Fibroblast of lung (primary cell): ENCODE measurements around the gene JAG2. TPM values are rescaled to one million over a fixed set of nuclear protein-coding genes. Genes with fewer than 3 reads are reported as not detected.

Experiments used
- DNase-seq, 2 donors: peaks; one replicate each; pipeline versions ENCODE4 v3.0.0 to v3.0.0-alpha.2; 2010; ENCODE audit warnings: low read depth in 2 of 2
- H2AFZ ChIP-seq: 2 replicates; pipeline ENCODE4 v1.5.1; 2012; ENCODE audit warnings: low read length, control low read depth, inconsistent platforms
- H3K27ac ChIP-seq: 2 replicates; pipeline ENCODE4 v1.5.1; 2011; ENCODE audit warnings: low read length, control low read depth; ENCODE audit not compliant: insufficient read depth
- H3K27me3 ChIP-seq: 2 replicates; pipeline ENCODE4 v1.5.1; 2011; ENCODE audit warnings: mild to moderate bottlenecking, low read length; ENCODE audit not compliant: control insufficient read depth, insufficient read depth
- H3K36me3 ChIP-seq: 2 replicates; pipeline ENCODE4 v1.5.1; 2011; ENCODE audit warnings: low read length; ENCODE audit not compliant: control insufficient read depth, insufficient read depth
- H3K4me1 ChIP-seq: 2 replicates; pipeline ENCODE4 v1.5.1; 2011; ENCODE audit warnings: low read length; ENCODE audit not compliant: control insufficient read depth, insufficient read depth; ENCODE audit errors: extremely low read depth
- H3K4me2 ChIP-seq: 2 replicates; pipeline ENCODE4 v1.5.1; 2011; ENCODE audit warnings: low read length, control low read depth; ENCODE audit not compliant: insufficient read depth; ENCODE audit errors: extremely low read depth
- H3K4me3 ChIP-seq, 4 experiments: fragments of 200-600 bp in 1 of 4; sonication (generic) in 1 of 4; replicated peaks in 1 of 4; 2 replicates each; pipeline ENCODE4 v1.5.1; 2011 to 2016; ENCODE audit warnings: low read length in 4 of 4, low read depth in 3 of 4, mild to moderate bottlenecking in 3 of 4, control low read depth in 2 of 4, inconsistent platforms in 1 of 4, mixed read lengths in 1 of 4; ENCODE audit not compliant: insufficient read depth in 1 of 4; ENCODE audit errors: control extremely low read depth in 1 of 4
- H3K79me2 ChIP-seq: 2 replicates; pipeline ENCODE4 v1.5.1; 2012; ENCODE audit warnings: mild to moderate bottlenecking, low read length, inconsistent platforms; ENCODE audit not compliant: control insufficient read depth, insufficient read depth
- H3K9ac ChIP-seq: 2 replicates; pipeline ENCODE4 v1.5.1; 2011; ENCODE audit warnings: mild to moderate bottlenecking, low read length, control low read depth; ENCODE audit not compliant: insufficient read depth
- H3K9me3 ChIP-seq: 2 replicates; pipeline ENCODE4 v1.5.1; 2012; ENCODE audit warnings: low read depth, low read length; ENCODE audit not compliant: control insufficient read depth, insufficient read depth
- H4K20me1 ChIP-seq: 2 replicates; pipeline ENCODE4 v1.5.1; 2011; ENCODE audit warnings: low read length; ENCODE audit not compliant: control insufficient read depth, insufficient read depth; ENCODE audit errors: extremely low read depth
- EZH2 ChIP-seq: IDR thresholded peaks from 2 replicates; pipeline ENCODE4 v1.5.1; 2012; ENCODE audit warnings: low read length, control low read depth, mild to moderate bottlenecking; ENCODE audit errors: missing control alignments
- polyA plus RNA-seq, 2 donors: library from polyadenylated mRNA; depleted of rRNA in 1 of 2; stranded (reverse) in 1 of 2; unstranded in 1 of 2; fragments of >200 nt; gene quantifications; 2 replicates each; pipeline ENCODE4 v1.2.1, GENCODE V29; 2011 to 2012; ENCODE audit warnings: missing spikeins in 1 of 2
- total RNA-seq: library from RNA; depleted of rRNA; stranded (reverse); fragments of >200 nt; gene quantifications from 2 replicates; pipeline ENCODE4 v1.2.1, GENCODE V29; 2014
- TF ChIP-seq, protein P1 (sequence below), 2 donors: IDR thresholded peaks in 1 of 2; conservative IDR thresholded peaks in 1 of 2; 1 replicate in 1 of 2; 2 replicates in 1 of 2; pipeline ENCODE4 v1.5.1; 2011 to 2012; ENCODE audit warnings: low read length in 2 of 2, control low read depth in 1 of 2, inconsistent platforms in 1 of 2, low read depth in 1 of 2, mild to moderate bottlenecking in 1 of 2

JAG2 gene
- total and polyA plus RNA-seq, 2 donors (not counting 1 experiment from before 2014, with no cell fraction given): 0.51 to 1.8 TPM

DNA sequence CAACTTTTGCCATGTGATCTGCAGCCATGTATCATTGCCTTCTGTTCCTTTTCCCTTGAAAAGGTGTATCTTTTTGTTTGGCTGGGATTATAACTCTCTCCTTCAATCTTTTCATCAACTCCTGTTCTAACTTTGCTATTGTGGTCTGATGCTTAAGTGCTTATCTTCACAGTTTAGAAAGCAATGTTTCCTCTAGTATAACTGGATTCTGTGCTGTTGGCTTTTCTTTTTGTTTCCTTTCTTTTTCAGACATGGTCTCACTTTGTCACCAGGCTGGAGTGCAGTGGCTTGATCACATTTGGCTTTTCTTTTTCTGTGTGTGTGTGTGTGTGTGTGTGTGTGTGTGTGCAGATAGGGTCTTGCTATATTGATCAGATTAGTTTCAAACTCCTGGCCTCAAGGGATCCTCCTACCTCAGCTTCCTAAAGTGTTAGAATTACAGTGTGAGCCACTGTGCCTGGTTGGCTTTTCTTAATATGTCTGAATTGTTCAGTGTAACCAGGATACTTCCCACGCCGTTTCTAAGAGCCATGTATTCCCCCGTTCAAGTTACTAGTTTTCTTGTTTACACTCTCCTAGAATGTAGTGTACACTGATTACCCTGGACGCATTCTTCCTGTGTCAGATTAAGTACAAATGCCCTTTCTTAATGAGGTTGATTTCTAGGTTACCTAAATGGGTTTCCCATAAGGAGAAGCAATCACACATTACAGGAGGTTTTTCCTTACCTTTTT lies 35.5 kb downstream of the JAG2 start:
- Histone ChIP-seq H2AFZ (no peak overlapping the region), H3K36me3 (no peaks in the 10 kb centered on the region), H3K4me3 (no peak overlapping the region), H3K27me3 (peaks cover 7% of the 10 kb centered on the region), H3K9ac (no peak overlapping the region), H3K4me2 (no peak overlapping the region), H3K9me3 (no peaks in the 10 kb centered on the region), H3K79me2 (no peaks in the 10 kb centered on the region), H4K20me1 (peaks cover 1% of the 10 kb centered on the region), H3K27ac (no peak overlapping the region), H3K4me1 (no peaks in the 10 kb centered on the region)
- TF ChIP-seq, protein P1, sequence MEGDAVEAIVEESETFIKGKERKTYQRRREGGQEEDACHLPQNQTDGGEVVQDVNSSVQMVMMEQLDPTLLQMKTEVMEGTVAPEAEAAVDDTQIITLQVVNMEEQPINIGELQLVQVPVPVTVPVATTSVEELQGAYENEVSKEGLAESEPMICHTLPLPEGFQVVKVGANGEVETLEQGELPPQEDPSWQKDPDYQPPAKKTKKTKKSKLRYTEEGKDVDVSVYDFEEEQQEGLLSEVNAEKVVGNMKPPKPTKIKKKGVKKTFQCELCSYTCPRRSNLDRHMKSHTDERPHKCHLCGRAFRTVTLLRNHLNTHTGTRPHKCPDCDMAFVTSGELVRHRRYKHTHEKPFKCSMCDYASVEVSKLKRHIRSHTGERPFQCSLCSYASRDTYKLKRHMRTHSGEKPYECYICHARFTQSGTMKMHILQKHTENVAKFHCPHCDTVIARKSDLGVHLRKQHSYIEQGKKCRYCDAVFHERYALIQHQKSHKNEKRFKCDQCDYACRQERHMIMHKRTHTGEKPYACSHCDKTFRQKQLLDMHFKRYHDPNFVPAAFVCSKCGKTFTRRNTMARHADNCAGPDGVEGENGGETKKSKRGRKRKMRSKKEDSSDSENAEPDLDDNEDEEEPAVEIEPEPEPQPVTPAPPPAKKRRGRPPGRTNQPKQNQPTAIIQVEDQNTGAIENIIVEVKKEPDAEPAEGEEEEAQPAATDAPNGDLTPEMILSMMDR (conservative IDR thresholded peaks at IDR 0.05 in 1 of 2, IDR thresholded peaks at IDR 0.05 in 1 of 2; ENCODE audit: low read depth in 1 of 2, low read length in 2 of 2): no peak
- TF ChIP-seq EZH2: no peak
- no peak for DNase-seq

DNA sequence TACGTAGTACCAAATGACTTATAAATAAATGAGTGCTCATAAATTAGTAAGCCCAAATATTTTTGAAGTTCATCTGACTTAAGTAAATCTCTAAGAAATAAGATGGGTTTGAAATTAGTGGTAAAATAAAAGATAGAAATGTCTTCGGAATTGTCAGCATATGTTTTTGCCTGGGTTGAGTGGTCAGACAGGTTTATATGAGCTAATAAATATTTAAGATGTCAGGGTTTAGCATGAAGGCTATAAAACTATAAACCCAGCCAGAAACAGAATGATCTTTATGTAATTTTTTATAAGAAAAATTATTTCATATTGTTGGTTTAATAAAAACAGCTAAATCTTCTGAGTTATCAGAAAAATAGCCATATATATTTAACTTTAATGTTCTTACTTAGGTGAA lies 37.3 kb downstream of the JAG2 start:
- no peak overlapping the region for H3K4me2 ChIP-seq
- H3K27ac ChIP-seq: no peak overlapping the region
- no peak overlapping the region for H3K9ac ChIP-seq
- no peaks in the 10 kb centered on the region for H3K79me2 ChIP-seq
- H4K20me1 ChIP-seq: peaks cover under 1% of the 10 kb centered on the region
- no peaks in the 10 kb centered on the region for H3K36me3 ChIP-seq
- TF ChIP-seq, protein P1 (conservative IDR thresholded peaks at IDR 0.05 in 1 of 2, IDR thresholded peaks at IDR 0.05 in 1 of 2; ENCODE audit: low read depth in 1 of 2, low read length in 2 of 2): no peak
- TF ChIP-seq EZH2: no peak
- peaks cover 7% of the 10 kb centered on the region for H3K27me3 ChIP-seq
- H2AFZ ChIP-seq: no peak overlapping the region
- no peak overlapping the region for H3K4me3 ChIP-seq
- peak in 1 of 2 donors; percentile 3 for DNase-seq
- no peaks in the 10 kb centered on the region for H3K9me3 ChIP-seq
- H3K4me1 ChIP-seq: no peaks in the 10 kb centered on the region

DNA sequence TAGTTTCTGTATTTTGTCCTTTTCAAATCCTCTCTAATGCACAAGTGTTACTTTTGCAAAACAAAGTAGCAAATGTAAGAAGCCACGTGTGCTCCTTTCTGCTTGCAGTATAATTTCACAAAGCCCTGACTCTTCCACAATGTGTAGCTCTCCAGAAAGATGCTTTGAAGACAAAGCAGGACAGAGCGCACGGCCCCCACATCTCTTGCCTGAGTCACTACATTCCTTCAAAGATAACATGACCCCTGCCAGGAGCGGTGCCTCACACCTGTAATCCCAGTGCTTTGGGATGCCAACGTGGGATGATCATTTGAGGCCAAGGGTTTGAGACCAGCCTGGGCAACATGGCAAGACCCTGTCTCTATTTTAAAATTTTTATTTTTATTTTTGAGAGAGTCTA lies 40.5 kb downstream of the JAG2 start:
- Histone ChIP-seq H3K4me2 (no peak overlapping the region), H3K4me1 (no peaks in the 10 kb centered on the region), H4K20me1 (no peaks in the 10 kb centered on the region), H3K27ac (no peak overlapping the region), H3K4me3 (no peak overlapping the region), H2AFZ (no peak overlapping the region), H3K27me3 (peaks cover 2% of the 10 kb centered on the region), H3K9ac (no peak overlapping the region), H3K79me2 (no peaks in the 10 kb centered on the region), H3K36me3 (no peaks in the 10 kb centered on the region), H3K9me3 (no peaks in the 10 kb centered on the region)
- peak in 1 of 2 donors; percentile 4 for DNase-seq
- TF ChIP-seq, protein P1 (conservative IDR thresholded peaks at IDR 0.05 in 1 of 2, IDR thresholded peaks at IDR 0.05 in 1 of 2; ENCODE audit: low read depth in 1 of 2, low read length in 2 of 2): no peak
- no peak for TF ChIP-seq EZH2
